ENCODE results near the gene SH3GL1.

- TF ChIP-seq CTCF (conservative IDR thresholded peaks at IDR 0.05; ENCODE audit: low read length) = no peak
- no peak for TF ChIP-seq EZH2phosphoT487 (IDR thresholded peaks at IDR 0.05; ENCODE audit: borderline replicate concordance, low read depth, low read length)
These were observed 10.3 kb downstream of the SH3GL1 start for GRCh38 chr19:4390017-4390566.

Data from OCI-LY7 (cell line).